OCI-LY7 (cell line): Measurements from ENCODE around the gene PTPN18.

Experiments
- CTCF ChIP-seq: fragments of 200-600 bp; sonication (generic); conservative IDR thresholded peaks from 2 replicates; pipeline ENCODE4 v1.5.1; 2014; ENCODE audit warnings: mild to moderate bottlenecking, antibody characterized with exemption, low read length, moderate library complexity, mixed read lengths
- EZH2phosphoT487 ChIP-seq: fragments of 200-600 bp; sonication (generic); IDR thresholded peaks from 2 replicates; pipeline ENCODE4 v1.6.1; 2018; ENCODE audit warnings: low read depth, borderline replicate concordance, mild to moderate bottlenecking, mixed run types, antibody characterized with exemption, low read length, moderate library complexity, mixed read lengths

GRCh38 chr2:130393318-130393910 lies 37.6 kb downstream of the PTPN18 start:
- TF ChIP-seq CTCF (no peak), EZH2phosphoT487 (no peak)
